Neural progenitor cell (in vitro differentiated cells): ENCODE results near the gene SP100. TPM values are rescaled to one million over a fixed set of nuclear protein-coding genes. Genes with fewer than 3 reads are reported as not detected.

Experiments used
- DNase-seq: peaks from one replicate; pipeline ENCODE4 v3.0.0-alpha.2; 2016; ENCODE audit warnings: low spot score
- H2AFZ ChIP-seq: fragments of 200-600 bp; sonication (generic); replicated peaks from 2 replicates; pipeline ENCODE4 v1.6.1; 2016; ENCODE audit warnings: antibody characterized with exemption
- H3F3A ChIP-seq: fragments of 200-600 bp; sonication (generic); 2 replicates; pipeline ENCODE4 v1.6.1; 2016; ENCODE audit warnings: antibody characterized with exemption, low read depth
- H3K27ac ChIP-seq: fragments of 200-600 bp; sonication (generic); 2 replicates; pipeline ENCODE4 v1.5.1; 2016; ENCODE audit warnings: mild to moderate bottlenecking
- H3K27me3 ChIP-seq: fragments of 200-600 bp; sonication (generic); 2 replicates; pipeline ENCODE4 v1.6.1; 2016; ENCODE audit warnings: mild to moderate bottlenecking, moderate library complexity
- H3K36me3 ChIP-seq: fragments of 200-600 bp; sonication (generic); 2 replicates; pipeline ENCODE4 v1.5.1; 2016
- H3K4me1 ChIP-seq: fragments of 200-600 bp; sonication (generic); 2 replicates; pipeline ENCODE4 v1.6.1; 2016; ENCODE audit warnings: mixed run types
- H3K4me2 ChIP-seq: fragments of 200-600 bp; sonication (generic); 2 replicates; pipeline ENCODE4 v1.6.1; 2016
- H3K4me3 ChIP-seq: fragments of 200-600 bp; sonication (generic); 2 replicates; pipeline ENCODE4 v1.5.1; 2016
- H3K79me2 ChIP-seq: fragments of 200-600 bp; sonication (generic); 2 replicates; pipeline ENCODE4 v1.6.1; 2016; ENCODE audit warnings: low read depth
- H3K9ac ChIP-seq: fragments of 200-600 bp; sonication (generic); 2 replicates; pipeline ENCODE4 v1.6.1; 2016
- H3K9me3 ChIP-seq: fragments of 200-600 bp; sonication (generic); 2 replicates; pipeline ENCODE4 v1.5.1; 2016; ENCODE audit warnings: low read depth
- H4K20me1 ChIP-seq: fragments of 200-600 bp; sonication (generic); 2 replicates; pipeline ENCODE4 v1.6.1; 2016; ENCODE audit warnings: low read depth
- H3K27ac Mint-ChIP-seq: 3 replicates; pipeline ENCODE4 v1.8.0; 2021; ENCODE audit warnings: mixed read lengths
- H3K27me3 Mint-ChIP-seq: 2 replicates; pipeline ENCODE4 v1.8.0; 2022; ENCODE audit warnings: low read depth, mild to moderate bottlenecking, inconsistent platforms, moderate library complexity, mixed read lengths; ENCODE audit not compliant: insufficient read depth
- H3K36me3 Mint-ChIP-seq: 3 replicates; pipeline ENCODE4 v1.8.0; 2021; ENCODE audit warnings: mixed read lengths
- H3K4me1 Mint-ChIP-seq: 3 replicates; pipeline ENCODE4 v1.8.0; 2021; ENCODE audit warnings: mixed read lengths
- H3K4me3 Mint-ChIP-seq: 3 replicates; pipeline ENCODE4 v1.8.0; 2021; ENCODE audit warnings: mild to moderate bottlenecking, moderate library complexity, mixed read lengths
- H3K9me3 Mint-ChIP-seq: 3 replicates; pipeline ENCODE4 v1.8.0; 2020; ENCODE audit warnings: mixed read lengths
- CTCF ChIP-seq: fragments of 200-600 bp; sonication (generic); IDR thresholded peaks from 2 replicates; pipeline ENCODE4 v1.5.1; 2017; ENCODE audit warnings: antibody characterized with exemption, mild to moderate bottlenecking
- EZH2 ChIP-seq: fragments of 200-600 bp; sonication (generic); IDR thresholded peaks from 2 replicates; pipeline ENCODE4 v1.6.1; 2017; ENCODE audit warnings: antibody characterized with exemption, mild to moderate bottlenecking, moderate library complexity
- EZH2phosphoT487 ChIP-seq: fragments of 200-600 bp; sonication (generic); IDR thresholded peaks from 2 replicates; pipeline ENCODE4 v1.6.1; 2017; ENCODE audit warnings: antibody characterized with exemption
- total RNA-seq: library from RNA; depleted of rRNA; stranded (reverse); fragments of >200 nt; gene quantifications from 2 replicates; pipeline ENCODE4 v1.2.3, GENCODE V29; 2015; ENCODE audit warnings: low replicate concordance

Gene SP100
- total RNA-seq, 1 donor from 2014 or later = 0.69 TPM

- H3K36me3 ChIP-seq = no peaks in the 10 kb centered on the region
- Mint-ChIP-seq H3K27ac (no peak overlapping the region), H3K4me3 (no peak overlapping the region), H3K36me3 (no peaks in the 10 kb centered on the region), H3K4me1 (no peaks in the 10 kb centered on the region), H3K27me3 (peaks cover 2% of the 10 kb centered on the region), H3K9me3 (no peaks in the 10 kb centered on the region)
- H3K9ac ChIP-seq = no peak overlapping the region
- H3K4me2 ChIP-seq = no peak overlapping the region
- H4K20me1 ChIP-seq = no peaks in the 10 kb centered on the region
- no peaks in the 10 kb centered on the region for H3K79me2 ChIP-seq
- no peaks in the 10 kb centered on the region for H3K27me3 ChIP-seq
- H3K9me3 ChIP-seq = no peaks in the 10 kb centered on the region
- no peak overlapping the region for H2AFZ ChIP-seq
- no peaks in the 10 kb centered on the region for H3F3A ChIP-seq
- H3K4me3 ChIP-seq = no peak overlapping the region
- TF ChIP-seq CTCF (no peak), EZH2 (no peak), EZH2phosphoT487 (no peak)
- DNase-seq = no peak
- H3K4me1 ChIP-seq = no peaks in the 10 kb centered on the region
- H3K27ac ChIP-seq = no peak overlapping the region
These were observed 27.5 kb downstream of the SP100 start for GRCh38 chr2:230443541-230443940.

- no peak overlapping the region for H3K27ac Mint-ChIP-seq
- Histone ChIP-seq H3K4me1 (no peaks in the 10 kb centered on the region), H3K9ac (no peak overlapping the region), H3F3A (no peaks in the 10 kb centered on the region), H3K79me2 (no peaks in the 10 kb centered on the region), H4K20me1 (no peaks in the 10 kb centered on the region), H3K4me3 (no peak overlapping the region), H3K36me3 (no peaks in the 10 kb centered on the region), H3K4me2 (no peak overlapping the region), H3K9me3 (no peaks in the 10 kb centered on the region), H3K27ac (no peak overlapping the region), H3K27me3 (no peaks in the 10 kb centered on the region), H2AFZ (no peak overlapping the region)
- H3K27me3 Mint-ChIP-seq = peaks cover 2% of the 10 kb centered on the region
- no peaks in the 10 kb centered on the region for H3K4me1 Mint-ChIP-seq
- no peaks in the 10 kb centered on the region for H3K9me3 Mint-ChIP-seq
- no peak for DNase-seq
- H3K4me3 Mint-ChIP-seq = no peak overlapping the region
- TF ChIP-seq CTCF (no peak), EZH2phosphoT487 (no peak), EZH2 (no peak)
- no peaks in the 10 kb centered on the region for H3K36me3 Mint-ChIP-seq
These were observed 28.8 kb downstream of the SP100 start for GRCh38 chr2:230444832-230445231.

- no peaks in the 10 kb centered on the region for H3K9me3 ChIP-seq
- H3K4me2 ChIP-seq = no peak overlapping the region
- no peak overlapping the region for H3K9ac ChIP-seq
- Mint-ChIP-seq H3K9me3 (no peaks in the 10 kb centered on the region), H3K4me1 (no peaks in the 10 kb centered on the region), H3K4me3 (no peak overlapping the region), H3K27ac (no peak overlapping the region), H3K36me3 (no peaks in the 10 kb centered on the region), H3K27me3 (peaks cover 2% of the 10 kb centered on the region)
- H4K20me1 ChIP-seq = no peaks in the 10 kb centered on the region
- no peak overlapping the region for H3K27ac ChIP-seq
- no peaks in the 10 kb centered on the region for H3K27me3 ChIP-seq
- no peak for DNase-seq
- TF ChIP-seq CTCF = no peak
- TF ChIP-seq EZH2phosphoT487 = no peak
- no peak for TF ChIP-seq EZH2
- H2AFZ ChIP-seq = no peak overlapping the region
- no peak overlapping the region for H3K4me3 ChIP-seq
- H3F3A ChIP-seq = no peaks in the 10 kb centered on the region
- no peaks in the 10 kb centered on the region for H3K79me2 ChIP-seq
- H3K36me3 ChIP-seq = no peaks in the 10 kb centered on the region
- no peaks in the 10 kb centered on the region for H3K4me1 ChIP-seq
These were observed 31.0 kb downstream of the SP100 start for GRCh38 chr2:230447036-230447435.
